Endothelial cell of umbilical vein (primary cell): ENCODE results near the gene SIM2. TPM values are rescaled to one million over a fixed set of nuclear protein-coding genes. Genes with fewer than 3 reads are reported as not detected.

Experiments used
- BruUV-seq: library from RNA; stranded (reverse); fragments of 400-500 nt; replicated peaks from 2 replicates; lab custom pipeline; 2021; lab: Mats Ljungman, UMichigan
- CTCF ChIA-PET: fragments of 300-600, 350-600 bp; sonication (Branson Sonifier 250); formaldehyde crosslinking; loops from one replicate; lab custom pipeline; 2021; ENCODE audit warnings: antibody characterized with exemption, inconsistent platforms; lab: Charles Lee
- POLR2A ChIA-PET: fragments of 300-600, 350-600 bp; sonication (Branson Sonifier 250); formaldehyde crosslinking; loops from one replicate; lab custom pipeline; 2021; ENCODE audit warnings: antibody characterized with exemption, inconsistent platforms; lab: Charles Lee
- DNase-seq: peaks from one replicate; pipeline ENCODE4 v3.0.0-alpha.2; 2011; ENCODE audit warnings: low read depth, low spot score
- FAIRE-seq: peaks from 2 replicates; lab custom pipeline; 2011; peaks lifted over from hg19 to GRCh38; lab: Jason Lieb, UNC
- H2AFZ ChIP-seq: 2 replicates; pipeline ENCODE4 v1.6.0; 2012; ENCODE audit warnings: low read depth, low read length, control low read depth, inconsistent platforms
- H3K27ac ChIP-seq: 2 replicates; pipeline ENCODE4 v1.5.1; 2011; ENCODE audit warnings: low read depth, mild to moderate bottlenecking, control low read depth, low read length, moderate library complexity; ENCODE audit not compliant: insufficient read depth
- H3K27me3 ChIP-seq, 2 experiments: 2 replicates each; pipeline versions ENCODE4 v1.6.0 to v1.6.1; 2011; ENCODE audit warnings: low read length in 2 of 2, mixed read lengths in 1 of 2; ENCODE audit not compliant: control insufficient read depth in 2 of 2, insufficient read depth in 2 of 2
- H3K36me3 ChIP-seq, 2 experiments: 2 replicates in 1 of 2; 3 replicates in 1 of 2; pipeline ENCODE4 v1.5.1; 2011; ENCODE audit warnings: low read length in 2 of 2, mild to moderate bottlenecking in 1 of 2, moderate library complexity in 1 of 2; ENCODE audit not compliant: control insufficient read depth in 2 of 2, insufficient read depth in 2 of 2; ENCODE audit errors: extremely low read depth in 1 of 2
- H3K4me1 ChIP-seq: 3 replicates; pipeline ENCODE4 v1.5.1; 2011; ENCODE audit warnings: mild to moderate bottlenecking, low read length; ENCODE audit not compliant: control insufficient read depth, insufficient read depth; ENCODE audit errors: extremely low read depth
- H3K4me2 ChIP-seq: 2 replicates; pipeline ENCODE4 v1.6.1; 2011; ENCODE audit warnings: low read length, control low read depth, mixed read lengths; ENCODE audit not compliant: insufficient read depth
- H3K4me3 ChIP-seq, 3 experiments: fragments of 200-600 bp in 1 of 3; sonication (generic), shearing (Covaris generic) in 1 of 3; replicated peaks in 1 of 3; 2 replicates each; pipeline ENCODE4 v1.5.1; 2011 to 2016; ENCODE audit warnings: control low read depth in 3 of 3, low read length in 3 of 3, mild to moderate bottlenecking in 2 of 3, inconsistent platforms in 1 of 3, low read depth in 1 of 3, moderate library complexity in 1 of 3; ENCODE audit not compliant: insufficient read depth in 1 of 3
- H3K79me2 ChIP-seq: 2 replicates; pipeline ENCODE4 v1.6.0; 2012; ENCODE audit warnings: low read length, inconsistent platforms; ENCODE audit not compliant: control insufficient read depth, insufficient read depth
- H3K9ac ChIP-seq: replicated peaks from 2 replicates; pipeline ENCODE3; 2011; ENCODE audit warnings: low read length, control low read depth; ENCODE audit not compliant: insufficient read depth; ENCODE audit errors: extremely low read depth
- H3K9me1 ChIP-seq: replicated peaks from 3 replicates; pipeline ENCODE4 v1.6.0; 2011; ENCODE audit warnings: mild to moderate bottlenecking, low read length; ENCODE audit not compliant: control insufficient read depth, insufficient read depth; ENCODE audit errors: extremely low read depth
- H3K9me3 ChIP-seq: replicated peaks from 2 replicates; pipeline ENCODE4 v1.5.1; 2012; ENCODE audit warnings: low read length, inconsistent platforms; ENCODE audit not compliant: control insufficient read depth, insufficient read depth
- H4K20me1 ChIP-seq: replicated peaks from 2 replicates; pipeline ENCODE3; 2011; ENCODE audit warnings: mild to moderate bottlenecking, low read length; ENCODE audit not compliant: control insufficient read depth, insufficient read depth; ENCODE audit errors: extremely low read depth
- EZH2 ChIP-seq: IDR thresholded peaks from 2 replicates; pipeline ENCODE4 v1.6.1; 2012; ENCODE audit warnings: borderline replicate concordance, low read depth, mild to moderate bottlenecking, moderate library complexity, low read length, inconsistent platforms; ENCODE audit not compliant: severe bottlenecking
- FOS ChIP-seq: IDR thresholded peaks from 2 replicates; pipeline ENCODE4 v1.6.1; 2011; ENCODE audit warnings: mild to moderate bottlenecking, low read length, moderate library complexity, borderline replicate concordance; ENCODE audit not compliant: insufficient read depth
- GATA2 ChIP-seq: IDR thresholded peaks from 2 replicates; pipeline ENCODE4 v1.7.0; 2011; ENCODE audit warnings: low read depth, mild to moderate bottlenecking, moderate library complexity, mixed read lengths, low read length; ENCODE audit not compliant: insufficient read length, insufficient read depth
- JUN ChIP-seq: IDR thresholded peaks from 2 replicates; pipeline ENCODE4 v1.6.1; 2011; ENCODE audit warnings: borderline replicate concordance, low read depth; ENCODE audit not compliant: insufficient read length, insufficient read depth
- MYC ChIP-seq: IDR thresholded peaks from one replicate; pipeline ENCODE4 v1.6.1; 2011; ENCODE audit warnings: mild to moderate bottlenecking, low read depth, low read length
- POLR2A ChIP-seq: IDR thresholded peaks from 2 replicates; pipeline ENCODE4 v1.6.1; 2012; ENCODE audit warnings: low read depth, mild to moderate bottlenecking, control low read depth, low read length
- POLR2AphosphoS5 ChIP-seq: IDR thresholded peaks from 2 replicates; pipeline ENCODE4 v1.6.1; 2012; ENCODE audit warnings: low read depth, mild to moderate bottlenecking, control low read depth, low read length, moderate library complexity; ENCODE audit not compliant: insufficient read depth
- dilution Hi-C: fragments of 300-500 bp; cut with MboI; formaldehyde crosslinking; loops from one replicate; pipeline ENCODE4 v1.15.0; 2019; ENCODE audit warnings: low sequenced_read_pairs; ENCODE audit not compliant: extremely low pct_ligation_motif_present
- intact Hi-C: fragments of 100-400 bp; cut with micrococcal nuclease; formaldehyde crosslinking; loops from one replicate; pipeline ENCODE4 v1.10.0; 2022
- polyA plus RNA-seq, 4 experiments: library from polyadenylated mRNA; depleted of rRNA in 3 of 4; stranded (reverse) in 3 of 4; unstranded in 1 of 4; fragments of >200 nt; gene quantifications; 2 replicates each; pipeline versions ENCODE4 v1.2.1 to v1.2.3, GENCODE V29; 2011 to 2012; ENCODE audit warnings: missing spikeins in 1 of 4
- total RNA-seq: library from RNA; stranded (reverse); gene quantifications from 2 replicates; pipeline ENCODE4 v1.2.3, GENCODE V29; 2021
- TF ChIP-seq, protein P1 (sequence below): IDR thresholded peaks from 2 replicates; pipeline ENCODE4 v1.6.1; 2011; ENCODE audit not compliant: insufficient read depth, insufficient read length
- TF ChIP-seq, protein P2 (sequence below), 2 donors: IDR thresholded peaks; 1 replicate in 1 of 2; 2 replicates in 1 of 2; pipeline ENCODE4 v1.5.1; 2011; ENCODE audit warnings: low read length in 2 of 2, mild to moderate bottlenecking in 2 of 2, moderate library complexity in 2 of 2, control low read depth in 1 of 2, inconsistent platforms in 1 of 2, low read depth in 1 of 2; ENCODE audit not compliant: insufficient read depth in 1 of 2; ENCODE audit errors: extremely low read depth in 1 of 2

SIM2 gene
- total and polyA plus RNA-seq, 2 donors (not counting 3 experiments of a cell fraction or from before 2014, with no cell fraction given): not detected

DNA sequence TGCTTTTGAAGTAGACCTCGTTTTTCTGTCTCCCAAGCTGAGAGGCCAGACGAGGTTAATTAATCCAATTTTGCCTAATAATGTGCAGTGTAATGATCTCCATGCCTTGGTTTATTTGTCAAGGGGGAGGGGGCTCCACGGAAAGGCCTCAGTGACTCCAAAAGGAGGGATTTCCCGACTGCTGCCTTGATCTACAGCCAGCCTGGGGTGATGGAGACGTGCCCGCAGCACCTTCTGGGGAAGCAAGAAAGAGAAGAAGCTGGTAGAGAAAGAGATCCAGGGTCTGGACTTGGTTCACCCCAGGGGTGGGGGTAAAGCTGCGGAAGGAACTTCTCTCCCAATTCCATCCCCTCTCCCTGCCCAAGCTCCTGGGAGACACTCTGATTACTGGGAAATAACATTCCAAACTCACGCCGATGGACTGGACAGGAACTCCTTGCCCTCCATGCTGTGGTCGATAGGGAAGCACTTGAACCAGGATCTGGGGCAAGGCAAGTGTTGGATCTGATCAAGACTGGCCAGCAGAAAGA, 44.1 kb upstream of the SIM2 start:
- ChIA-PET CTCF (interaction anchor here (2.0 kb wide), 1 partner anchor 24 kb away, joined by 8 read pairs; no protein-coding TSS in a partner anchor), POLR2A (no interaction called here)
- Histone ChIP-seq H3K27me3 (peaks cover 9 to 12% of the 10 kb centered on the region in 2 experiments), H3K79me2 (no peaks in the 10 kb centered on the region), H3K9me3 (no peaks in the 10 kb centered on the region), H3K36me3 (no peaks in the 10 kb centered on the region), H3K4me1 (no peaks in the 10 kb centered on the region), H3K27ac (no peak overlapping the region), H2AFZ (no peak overlapping the region), H3K9me1 (no peaks in the 10 kb centered on the region), H4K20me1 (no peaks in the 10 kb centered on the region), H3K9ac (no peak overlapping the region), H3K4me3 (no peak overlapping the region), H3K4me2 (no peak overlapping the region)
- no peak for FAIRE-seq
- TF ChIP-seq FOS (no peak), GATA2 (no peak), POLR2A (no peak), MYC (no peak), EZH2 (no peak), JUN (no peak), POLR2AphosphoS5 (no peak)
- TF ChIP-seq, protein P1, sequence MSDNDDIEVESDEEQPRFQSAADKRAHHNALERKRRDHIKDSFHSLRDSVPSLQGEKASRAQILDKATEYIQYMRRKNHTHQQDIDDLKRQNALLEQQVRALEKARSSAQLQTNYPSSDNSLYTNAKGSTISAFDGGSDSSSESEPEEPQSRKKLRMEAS: no peak
- TF ChIP-seq, protein P2, sequence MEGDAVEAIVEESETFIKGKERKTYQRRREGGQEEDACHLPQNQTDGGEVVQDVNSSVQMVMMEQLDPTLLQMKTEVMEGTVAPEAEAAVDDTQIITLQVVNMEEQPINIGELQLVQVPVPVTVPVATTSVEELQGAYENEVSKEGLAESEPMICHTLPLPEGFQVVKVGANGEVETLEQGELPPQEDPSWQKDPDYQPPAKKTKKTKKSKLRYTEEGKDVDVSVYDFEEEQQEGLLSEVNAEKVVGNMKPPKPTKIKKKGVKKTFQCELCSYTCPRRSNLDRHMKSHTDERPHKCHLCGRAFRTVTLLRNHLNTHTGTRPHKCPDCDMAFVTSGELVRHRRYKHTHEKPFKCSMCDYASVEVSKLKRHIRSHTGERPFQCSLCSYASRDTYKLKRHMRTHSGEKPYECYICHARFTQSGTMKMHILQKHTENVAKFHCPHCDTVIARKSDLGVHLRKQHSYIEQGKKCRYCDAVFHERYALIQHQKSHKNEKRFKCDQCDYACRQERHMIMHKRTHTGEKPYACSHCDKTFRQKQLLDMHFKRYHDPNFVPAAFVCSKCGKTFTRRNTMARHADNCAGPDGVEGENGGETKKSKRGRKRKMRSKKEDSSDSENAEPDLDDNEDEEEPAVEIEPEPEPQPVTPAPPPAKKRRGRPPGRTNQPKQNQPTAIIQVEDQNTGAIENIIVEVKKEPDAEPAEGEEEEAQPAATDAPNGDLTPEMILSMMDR (IDR thresholded peaks at IDR 0.05; ENCODE audit: extremely low read depth in 1 of 2, insufficient read depth in 1 of 2, low read depth in 1 of 2, low read length in 2 of 2): no peak
- no TSS peak for BruUV-seq
- dilution Hi-C loops: no loop called here
- intact Hi-C loops: no loop called here
- no peak for DNase-seq
